Ureter (tissue), 1 donor: Measurements from ENCODE around the gene NMNAT3. TPM values are rescaled to one million over a fixed set of nuclear protein-coding genes. Genes with fewer than 3 reads are reported as not detected.
"Not testable (repeated sequence)": the region's sequence is repeated elsewhere in the genome, so short reads cannot be mapped to it uniquely, and the experiment has no call there.

Source experiments
- DNase-seq: peaks from one replicate; pipeline ENCODE4 v3.0.0-alpha.2; 2020; ENCODE audit warnings: low spot score
- total RNA-seq: library from RNA; stranded (reverse); gene quantifications from one replicate; pipeline ENCODE4 v1.2.4, GENCODE V29; 2023
- donor health status: DM: yes; HTN: yes; CAD: no.

Gene NMNAT3
- total RNA-seq, 1 donor from 2014 or later, result 9.4 TPM

- DNase-seq, result no peak
Observed at GRCh38 chr3:139636511-139636910, 41.3 kb downstream of the NMNAT3 start.

- no peak for DNase-seq
Observed at GRCh38 chr3:139634111-139634635, 43.6 kb downstream of the NMNAT3 start.

DNA sequence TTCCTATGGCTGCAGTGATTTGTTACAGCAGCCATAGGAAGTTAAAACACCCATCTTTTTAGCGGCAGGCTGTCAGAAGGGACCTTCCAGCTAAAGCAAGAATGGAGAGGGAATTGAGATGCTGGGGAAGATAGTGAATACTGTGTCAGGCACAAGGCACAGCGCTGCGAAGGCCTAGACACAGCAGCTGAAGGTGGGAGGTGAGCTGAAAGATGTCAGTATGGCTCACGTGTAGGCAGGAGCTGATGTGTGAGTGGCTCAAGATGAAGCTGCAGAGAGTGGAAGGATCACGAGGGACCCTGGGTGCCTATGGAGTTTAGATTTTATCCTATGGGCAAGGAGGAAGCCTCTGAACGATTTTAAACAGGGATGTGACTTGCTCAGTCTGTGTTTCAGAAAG is 44.3 kb downstream of the NMNAT3 start:
- no peak for DNase-seq

DNA sequence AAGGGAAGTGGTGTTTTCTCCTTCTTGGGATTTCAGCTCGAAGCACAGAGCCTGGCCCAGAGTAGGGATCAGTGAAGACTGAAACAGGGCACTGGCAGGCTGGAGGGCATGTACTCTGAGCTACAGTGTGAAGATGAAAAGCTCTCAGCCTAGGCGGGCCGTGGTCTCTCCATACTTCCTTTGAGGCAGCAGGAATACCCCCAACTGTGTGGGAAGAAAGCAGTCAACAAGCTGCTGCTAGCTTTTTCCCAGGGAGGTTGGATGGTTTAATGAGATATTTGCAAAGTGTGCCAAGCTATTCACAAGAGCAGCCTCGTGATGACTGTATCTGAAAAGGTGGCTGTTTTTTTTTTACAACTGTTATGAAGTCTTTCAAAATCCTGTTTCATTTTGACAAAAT is 47.2 kb downstream of the NMNAT3 start:
- DNase-seq, result no peak

- DNase-seq, result no peak
Observed at GRCh38 chr3:139629033-139629432, 48.7 kb downstream of the NMNAT3 start.

GRCh38 chr3:139627759-139628158 is 50.0 kb downstream of the NMNAT3 start:
- DNase-seq, result no peak

- no peak for DNase-seq
Observed at GRCh38 chr3:139620438-139620837, 57.3 kb downstream of the NMNAT3 start.

DNA sequence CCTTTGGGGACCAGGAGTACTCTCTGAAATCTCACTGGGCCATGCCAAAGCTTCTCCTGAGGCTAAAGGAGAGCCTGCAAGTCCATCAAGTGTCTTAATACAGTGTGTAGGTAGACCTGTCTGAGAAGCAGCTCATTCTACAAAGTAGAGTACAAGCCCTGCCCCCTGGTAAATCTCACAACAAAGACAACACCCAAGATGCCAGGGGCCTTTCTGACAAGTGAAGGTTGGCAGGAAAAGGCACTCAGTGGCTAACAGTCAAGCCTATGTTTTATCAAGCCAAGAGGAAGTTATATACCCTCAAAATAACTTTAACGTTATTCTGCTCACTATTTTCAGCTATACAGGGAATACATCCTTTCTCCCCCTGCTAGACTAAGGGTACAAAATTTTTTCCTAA is 58.3 kb downstream of the NMNAT3 start:
- DNase-seq, result no peak

DNA sequence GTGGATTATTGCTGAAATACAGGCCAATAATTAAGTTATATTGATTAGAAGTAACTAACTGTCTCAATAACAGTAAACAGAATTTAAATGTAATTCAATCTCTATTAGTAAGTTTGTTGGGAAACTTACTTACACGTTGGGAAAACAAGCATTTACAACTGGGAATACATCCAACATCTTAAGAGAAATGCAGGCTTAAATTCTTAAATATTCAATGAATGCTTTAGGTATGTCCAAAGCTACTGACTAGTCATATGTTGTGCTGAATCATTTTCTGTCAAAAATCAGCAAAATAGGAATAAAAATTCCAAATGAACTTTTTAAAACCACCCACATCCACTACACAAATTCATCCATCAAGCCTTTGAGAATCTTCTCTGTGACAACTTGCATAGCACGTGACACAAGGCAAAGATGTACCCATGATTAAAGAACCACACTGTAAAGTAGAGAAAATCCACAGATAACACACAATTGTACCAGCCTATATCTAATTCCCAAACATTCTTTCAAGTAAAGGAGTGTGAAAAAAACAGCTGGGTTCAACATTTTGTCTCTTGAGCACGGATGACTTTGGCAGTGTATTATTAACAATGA is 60.0 kb downstream of the NMNAT3 start:
- no peak for DNase-seq

DNA sequence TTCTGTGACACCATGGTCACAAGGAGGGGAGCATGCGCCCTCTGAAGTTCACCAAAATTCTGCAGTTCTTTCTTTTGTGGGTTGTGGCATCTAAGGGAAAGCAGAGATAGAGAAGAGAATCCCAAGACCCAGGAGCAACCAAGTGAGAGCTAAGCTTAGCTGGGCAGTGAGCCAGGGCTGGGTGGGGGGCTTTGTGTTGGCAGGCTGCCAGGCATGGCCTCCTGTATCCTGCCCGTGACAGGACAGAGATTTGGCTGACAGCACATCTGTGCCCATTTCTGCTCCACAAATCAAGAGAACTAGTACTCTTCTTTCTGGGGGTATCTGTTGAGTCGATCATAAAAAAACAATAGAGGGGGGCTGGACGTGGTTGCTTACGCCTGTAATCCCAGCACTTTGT is 66.2 kb downstream of the NMNAT3 start:
- DNase-seq, result no peak

DNA sequence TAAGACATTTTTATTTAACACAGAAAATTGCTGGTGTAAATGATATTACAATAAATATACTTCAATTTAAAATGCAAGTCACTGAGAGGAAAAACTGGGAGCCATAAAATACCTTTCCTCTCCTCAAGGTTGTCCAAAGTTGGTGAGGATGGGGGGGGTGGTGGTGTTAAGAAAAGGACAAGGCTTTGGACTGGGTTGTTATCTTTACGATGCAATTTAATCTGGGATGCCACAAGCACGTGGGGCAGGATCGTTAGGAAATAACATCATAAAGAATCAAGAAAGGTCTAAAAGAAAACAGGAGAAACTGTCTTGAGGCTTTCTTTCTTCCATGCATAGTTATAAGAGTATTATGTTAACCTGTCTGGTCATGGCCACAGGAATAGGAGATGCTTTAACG is 66.9 kb downstream of the NMNAT3 start:
- no peak for DNase-seq

- DNase-seq, result no peak
Observed at GRCh38 chr3:139608924-139609323, 68.8 kb downstream of the NMNAT3 start.

- no peak for DNase-seq
Observed at GRCh38 chr3:139608108-139608380, 69.7 kb downstream of the NMNAT3 start.

GRCh38 chr3:139607257-139608107 is 70.3 kb downstream of the NMNAT3 start:
- no peak for DNase-seq

DNA sequence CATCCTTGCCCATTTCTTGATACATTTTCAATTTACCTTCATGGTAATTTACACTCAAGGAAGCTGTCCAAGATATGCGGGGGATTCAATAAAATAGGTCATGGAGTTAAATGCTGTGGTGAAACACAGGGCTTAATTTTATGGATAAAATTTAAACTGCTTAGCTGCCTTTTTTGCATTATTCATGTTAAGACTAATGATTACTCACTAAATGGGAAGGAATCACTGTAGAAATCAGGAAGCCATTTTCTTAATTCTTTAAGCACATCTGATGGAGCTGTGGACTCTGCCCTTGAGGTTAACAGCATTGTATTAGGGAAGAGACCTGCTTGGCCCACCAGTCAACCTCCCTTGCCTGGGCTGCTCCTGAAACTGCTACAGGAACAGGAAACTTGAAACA is 75.8 kb downstream of the NMNAT3 start:
- DNase-seq, result no peak

- peak; percentile 45 for DNase-seq
Observed at GRCh38 chr3:139601191-139601961, 76.4 kb downstream of the NMNAT3 start.

DNA sequence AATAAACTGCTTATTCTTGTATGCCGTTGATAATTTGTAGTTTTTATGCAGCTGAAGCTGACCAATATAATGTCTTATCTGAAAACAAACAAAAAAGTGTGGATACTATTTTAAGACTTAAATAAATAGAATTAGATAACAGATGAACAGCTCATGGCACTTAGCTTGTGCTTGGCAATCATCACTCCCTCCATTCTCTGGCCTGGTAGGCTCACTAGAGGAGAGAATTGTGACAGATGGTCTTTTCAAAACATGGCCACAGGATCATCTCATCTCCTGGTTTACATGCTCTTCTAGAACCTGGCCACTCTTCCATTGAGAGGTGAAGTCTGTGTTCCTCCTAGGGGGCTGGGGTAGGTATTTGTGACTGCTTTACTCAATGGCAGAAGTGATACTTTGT is 79.8 kb downstream of the NMNAT3 start:
- DNase-seq, result no peak

GRCh38 chr3:139591186-139591585 is 86.6 kb downstream of the NMNAT3 start:
- not testable (repeated sequence) for DNase-seq

DNA sequence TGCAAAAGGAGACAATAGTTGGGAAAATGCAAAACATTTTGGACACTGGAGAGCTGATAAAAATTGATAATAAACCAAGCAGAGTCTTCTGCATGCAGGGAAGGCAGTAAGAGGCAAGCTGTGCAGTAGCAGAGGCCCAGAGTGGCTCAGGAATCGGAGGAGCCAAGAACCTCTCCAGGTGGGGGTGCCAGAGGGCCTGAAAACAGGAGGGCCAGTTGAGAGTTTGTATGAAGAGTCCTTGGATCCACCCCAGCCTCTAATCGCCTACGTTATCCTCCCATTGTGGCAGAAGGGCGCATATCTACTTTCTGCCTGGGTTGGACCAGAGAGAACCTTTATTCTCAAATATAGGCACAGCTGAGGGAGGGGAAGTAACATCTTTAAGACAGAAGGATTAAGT is 89.3 kb downstream of the NMNAT3 start:
- DNase-seq, result no peak

GRCh38 chr3:139587797-139588196 is 90.0 kb downstream of the NMNAT3 start:
- DNase-seq, result no peak

GRCh38 chr3:139586420-139587017 is 91.3 kb downstream of the NMNAT3 start:
- DNase-seq, result no peak

GRCh38 chr3:139585820-139586219 is 92.0 kb downstream of the NMNAT3 start:
- no peak for DNase-seq
